ENCODE results near the gene DBP. TPM values are rescaled to one million over a fixed set of nuclear protein-coding genes. Genes with fewer than 3 reads are reported as not detected.
"Not testable (repeated sequence)": the region's sequence is repeated elsewhere in the genome, so short reads cannot be mapped to it uniquely, and the experiment has no call there.

Gene DBP
- total RNA-seq, 4 donors from 2014 or later = 2.4 to 20.1 (median 10.1) TPM

DNA sequence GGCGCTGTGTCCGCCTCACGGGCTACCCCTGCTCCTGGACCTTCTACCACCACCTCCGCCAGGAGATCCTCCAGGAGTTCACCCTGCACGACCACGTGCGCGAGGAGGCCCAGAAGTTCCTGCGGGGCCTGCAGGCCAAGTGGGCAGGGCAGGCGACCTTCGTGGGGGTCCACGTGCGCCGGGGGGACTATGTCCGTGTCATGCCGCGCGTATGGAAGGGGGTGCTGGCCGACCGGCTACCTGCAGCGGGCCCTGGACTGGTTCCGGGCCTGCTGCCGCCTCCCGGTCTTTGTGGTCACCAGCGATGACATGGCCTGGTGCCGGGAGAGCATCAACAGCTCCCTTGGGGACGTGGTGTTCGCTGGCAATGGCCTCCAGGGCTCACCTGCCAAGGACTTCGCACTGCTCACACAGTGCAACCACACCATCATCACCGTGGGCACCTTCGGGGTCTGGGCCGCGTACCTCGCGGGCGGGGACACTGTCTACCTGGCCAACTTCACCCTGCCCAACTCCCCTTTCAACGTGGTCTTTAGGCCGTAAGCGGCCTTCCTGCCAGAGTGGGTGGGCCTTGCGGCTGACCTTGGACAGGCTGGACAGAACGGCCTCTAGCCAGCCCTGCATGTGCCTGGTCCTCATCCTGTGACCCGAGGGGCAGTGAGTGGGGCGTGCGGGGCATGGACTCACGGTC lies 43.4 kb upstream of the DBP start:
- H3K9me3 ChIP-seq = no peaks in the 10 kb centered on the region
- H3K4me3 ChIP-seq = no peak overlapping the region
- peak overlapping the region in 1 of 4 donors; percentile 27 for H3K27ac ChIP-seq
- H3K27me3 ChIP-seq = no peaks in the 10 kb centered on the region
- DNase-seq (ENCODE audit: low spot score in 2 of 2) = no peak
- TF ChIP-seq POLR2A (IDR thresholded peaks at IDR 0.05) = no peak
- TF ChIP-seq EP300 (IDR thresholded peaks at IDR 0.05) = no peak
- TF ChIP-seq CTCF (IDR thresholded peaks at IDR 0.05) = no peak
- no peaks in the 10 kb centered on the region for H3K36me3 ChIP-seq
- 88 to 92% methylated on average over 21 to 42 of the region's 45 CpGs for WGBS, 2 donors
- H3K4me1 ChIP-seq = peaks cover 0 to 17% (median 3%) of the 10 kb centered on the region in 4 donors

- 92 to 94% methylated on average over 18 to 19 of the region's 19 CpGs for WGBS, 2 donors
- H3K36me3 ChIP-seq; DNase-seq (ENCODE audit: low spot score in 2 of 2); H3K27me3 ChIP-seq; H3K4me3 ChIP-seq; H3K9me3 ChIP-seq; H3K27ac ChIP-seq: not testable (repeated sequence)
- H3K4me1 ChIP-seq = peaks cover 0 to 22% (median 6%) of the 10 kb centered on the region in 4 donors
These were observed 42.8 kb upstream of the DBP start for GRCh38 chr19:48680006-48680405.

DNA sequence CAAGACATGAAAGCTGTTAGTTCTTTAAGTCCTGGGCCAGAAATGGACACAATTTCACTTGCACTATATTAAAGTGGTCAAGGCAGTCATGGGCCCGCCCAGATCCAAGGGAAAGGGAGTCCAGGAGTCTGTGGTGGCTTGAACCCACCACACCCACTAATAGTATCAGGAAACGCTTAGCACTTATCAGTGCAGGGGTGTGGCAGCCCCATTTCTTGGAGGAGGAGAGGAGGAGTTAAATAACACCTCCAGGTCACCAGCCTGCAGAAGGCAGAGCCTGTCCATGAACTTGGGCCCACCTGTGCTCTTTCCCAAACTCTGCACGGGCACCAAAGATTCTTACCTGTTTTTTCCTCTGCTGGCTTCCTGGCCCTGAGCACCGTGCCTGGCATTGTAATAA lies 41.0 kb upstream of the DBP start:
- Histone ChIP-seq H3K4me3 (no peak overlapping the region), H3K27me3 (no peaks in the 10 kb centered on the region), H3K36me3 (no peaks in the 10 kb centered on the region), H3K4me1 (peaks cover 0 to 13% (median 6%) of the 10 kb centered on the region in 4 donors), H3K27ac (no peak overlapping the region), H3K9me3 (no peaks in the 10 kb centered on the region)
- no peak for TF ChIP-seq POLR2A (IDR thresholded peaks at IDR 0.05)
- TF ChIP-seq CTCF (IDR thresholded peaks at IDR 0.05) = no peak
- TF ChIP-seq EP300 (IDR thresholded peaks at IDR 0.05) = no peak
- WGBS, 2 donors = 68 to 71% methylated on average over 4 of the region's 4 CpGs
- no peak for DNase-seq (ENCODE audit: low spot score in 2 of 2)

DNA sequence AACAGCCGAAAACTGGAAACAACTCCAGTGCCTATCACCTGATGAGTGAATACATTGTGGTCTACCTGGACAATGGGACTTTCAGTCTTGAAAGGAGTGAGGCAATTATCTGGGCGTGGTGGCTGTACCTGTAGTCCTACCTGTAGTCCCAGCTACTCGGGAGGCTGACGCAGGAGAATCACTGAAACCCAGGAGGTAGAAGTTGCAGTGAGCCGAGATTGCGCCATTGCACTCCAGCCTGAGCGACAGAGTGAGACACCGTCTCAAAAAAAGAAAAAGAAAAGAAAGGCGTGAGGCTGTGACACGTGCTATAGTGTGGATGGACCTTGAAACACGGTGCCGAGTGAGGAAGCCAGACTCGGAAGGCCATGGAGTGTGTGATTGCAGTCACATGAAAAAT lies 39.7 kb upstream of the DBP start:
- Histone ChIP-seq H3K9me3 (no peaks in the 10 kb centered on the region), H3K27me3 (no peaks in the 10 kb centered on the region), H3K4me1 (peaks cover 0 to 11% (median 6%) of the 10 kb centered on the region in 4 donors), H3K36me3 (no peaks in the 10 kb centered on the region), H3K27ac (no peak overlapping the region), H3K4me3 (no peak overlapping the region)
- no peak for DNase-seq (ENCODE audit: low spot score in 2 of 2)
- 94 to 95% methylated on average over 13 of the region's 13 CpGs for WGBS, 2 donors
- no peak for TF ChIP-seq POLR2A (IDR thresholded peaks at IDR 0.05)
- TF ChIP-seq CTCF (IDR thresholded peaks at IDR 0.05) = no peak
- TF ChIP-seq EP300 (IDR thresholded peaks at IDR 0.05) = no peak

DNA sequence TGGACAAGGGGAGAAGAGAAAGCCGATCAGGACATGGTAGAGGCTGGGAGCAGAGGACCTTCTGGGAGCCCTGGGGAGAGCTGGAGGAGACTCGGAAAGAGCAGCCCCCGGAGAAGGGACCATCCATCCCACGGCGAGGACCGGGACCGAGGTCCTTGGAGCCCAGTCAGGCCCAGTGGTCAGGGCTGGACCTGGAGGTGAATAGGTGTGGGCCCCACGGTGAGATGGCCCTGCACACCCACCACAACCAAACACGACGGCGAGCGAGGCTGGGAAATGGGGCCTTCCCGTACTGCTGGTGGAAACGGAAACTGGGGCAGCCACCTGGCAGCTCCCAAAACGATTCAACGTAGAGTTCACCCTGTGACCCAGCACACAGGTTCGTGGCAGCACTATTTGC lies 39.3 kb upstream of the DBP start:
- TF ChIP-seq EP300 (IDR thresholded peaks at IDR 0.05) = no peak
- no peak for TF ChIP-seq POLR2A (IDR thresholded peaks at IDR 0.05)
- no peak for TF ChIP-seq CTCF (IDR thresholded peaks at IDR 0.05)

More for the DNA sequence above, 39.3 kb upstream of the DBP start:
- Histone ChIP-seq H3K27me3 (no peaks in the 10 kb centered on the region), H3K27ac (no peak overlapping the region), H3K4me1 (peaks cover 0 to 11% (median 6%) of the 10 kb centered on the region in 4 donors), H3K4me3 (no peak overlapping the region), H3K36me3 (no peaks in the 10 kb centered on the region), H3K9me3 (no peaks in the 10 kb centered on the region)
- 91 to 93% methylated on average over 17 of the region's 17 CpGs for WGBS, 2 donors
- no peak for DNase-seq (ENCODE audit: low spot score in 2 of 2)
